WTC11 (cell line): ENCODE data around the gene MPHOSPH10.

ENCODE experiments used
- AFF4 ChIP-seq: sonication (generic); formaldehyde crosslinking; IDR thresholded peaks from 2 replicates; pipeline ENCODE4 v1.8.1; 2023; ENCODE audit warnings: mild to moderate bottlenecking, missing genetic modification reagents, borderline replicate concordance
- CBFB ChIP-seq: sonication (generic); formaldehyde crosslinking; IDR thresholded peaks from 2 replicates; pipeline ENCODE4 v1.8.1; 2022; ENCODE audit warnings: mild to moderate bottlenecking, low read depth, missing genetic modification reagents
- CTCF ChIP-seq: fragments of 200-600 bp; IDR thresholded peaks from 2 replicates; pipeline ENCODE4 v1.8.0; 2022; ENCODE audit warnings: antibody characterized with exemption
- ETV6 ChIP-seq: sonication (generic); formaldehyde crosslinking; IDR thresholded peaks from 2 replicates; pipeline ENCODE4 v1.8.1; 2022; ENCODE audit warnings: mild to moderate bottlenecking, missing genetic modification reagents
- FOXK1 ChIP-seq: sonication (generic); formaldehyde crosslinking; IDR thresholded peaks from 2 replicates; pipeline ENCODE4 v1.8.0; 2022; ENCODE audit warnings: mild to moderate bottlenecking, moderate library complexity, missing genetic modification reagents
- FOXP1 ChIP-seq: sonication (generic); formaldehyde crosslinking; IDR thresholded peaks from 2 replicates; pipeline ENCODE4 v1.8.0; 2022; ENCODE audit warnings: missing genetic modification reagents, mild to moderate bottlenecking, moderate library complexity, borderline replicate concordance
- PREB ChIP-seq: sonication (generic); formaldehyde crosslinking; IDR thresholded peaks from 2 replicates; pipeline ENCODE4 v1.8.1; 2022; ENCODE audit warnings: mild to moderate bottlenecking, missing genetic modification reagents, moderate library complexity, borderline replicate concordance
- SP1 ChIP-seq: sonication (generic); formaldehyde crosslinking; conservative IDR thresholded peaks from 2 replicates; pipeline ENCODE4 v1.8.1; 2022; ENCODE audit warnings: missing genetic modification reagents
- USF2 ChIP-seq: sonication (generic); formaldehyde crosslinking; IDR thresholded peaks from 2 replicates; pipeline ENCODE4 v1.8.1; 2023; ENCODE audit warnings: mild to moderate bottlenecking, missing genetic modification reagents, moderate library complexity
- ZBTB43 ChIP-seq: sonication (generic); formaldehyde crosslinking; IDR thresholded peaks from 2 replicates; pipeline ENCODE4 v1.8.1; 2023; ENCODE audit warnings: mild to moderate bottlenecking, missing genetic modification reagents
- ZNF416 ChIP-seq: fragments of 250-450 bp; sonication (Bioruptor Pico); IDR thresholded peaks from 2 replicates; pipeline ENCODE4 v1.9.0; 2021; ENCODE audit warnings: mild to moderate bottlenecking, inconsistent platforms

GRCh38 chr2:71151620-71152019 is 21.2 kb downstream of the MPHOSPH10 start:
- TF ChIP-seq SP1 (CRISPR knock-in tag), result no peak
- TF ChIP-seq CTCF, result no peak
- TF ChIP-seq ZNF416 (CRISPR knock-in tag), result no peak
- no peak for TF ChIP-seq CBFB (CRISPR knock-in tag)
- TF ChIP-seq FOXP1 (CRISPR knock-in tag), result no peak
- no peak for TF ChIP-seq AFF4 (CRISPR knock-in tag)
- TF ChIP-seq FOXK1 (CRISPR knock-in tag), result no peak
- TF ChIP-seq USF2 (CRISPR knock-in tag), result no peak
- no peak for TF ChIP-seq ETV6
- no peak for TF ChIP-seq PREB (CRISPR knock-in tag)
- TF ChIP-seq ZBTB43 (CRISPR knock-in tag), result no peak
